GM12878 (cell line): ENCODE measurements around the gene PHF3. TPM values are rescaled to one million over a fixed set of nuclear protein-coding genes. Genes with fewer than 3 reads are reported as not detected.

Experiments
- ATAC-seq: fragments of 200-7000 bp; cut with Tn5 transposase; 3 replicates; pipeline ENCODE4 v1.9.1; 2020; ENCODE audit warnings: mild to moderate bottlenecking, moderate library complexity
- BruUV-seq: library from RNA; stranded (reverse); fragments of 400-500 nt; replicated peaks from 2 replicates; lab custom pipeline; 2021; lab: Mats Ljungman, UMichigan
- CTCF ChIA-PET: fragments of 300-600 bp; sonication (Branson Sonifier 250); formaldehyde crosslinking; extraction: SDS; loops from one replicate; lab custom pipeline; 2021; ENCODE audit warnings: inconsistent platforms; lab: Yijun Ruan, JAX
- POLR2A ChIA-PET: fragments of 350-600 bp; formaldehyde crosslinking; extraction: SDS; loops from one replicate; lab custom pipeline; 2021; ENCODE audit warnings: inconsistent platforms; lab: Charles Lee
- RAD21 ChIA-PET: fragments of 300-600 bp; sonication (Branson Sonifier 250); formaldehyde crosslinking; loops from one replicate; lab custom pipeline; 2023; ENCODE audit warnings: antibody characterized with exemption; ENCODE audit not compliant: unreplicated experiment; lab: Charles Lee
- SMC1A ChIA-PET: fragments of 300-600 bp; sonication (Branson Sonifier 250); formaldehyde crosslinking; loops from one replicate; lab custom pipeline; 2023; ENCODE audit not compliant: unreplicated experiment, uncharacterized antibody; lab: Charles Lee
- DNase-seq: peaks from one replicate; pipeline ENCODE4 v3.0.0-alpha.2; 2011; ENCODE audit warnings: low read depth, low spot score
- FAIRE-seq: peaks from 3 replicates; lab custom pipeline; 2011; peaks lifted over from hg19 to GRCh38; lab: Jason Lieb, UNC
- H2AFZ ChIP-seq: 2 replicates; pipeline ENCODE4 v1.6.0; 2011; ENCODE audit warnings: low read depth, low read length, control low read depth; ENCODE audit not compliant: control insufficient read depth
- H3K27ac ChIP-seq: 2 replicates; pipeline ENCODE4 v1.5.1; 2011; ENCODE audit warnings: control low read depth; ENCODE audit not compliant: control insufficient read depth, insufficient read depth
- H3K27me3 ChIP-seq, 2 experiments: replicated peaks in 1 of 2; 2 replicates each; pipeline versions ENCODE4 v1.6.0 to v1.6.1; 2011; ENCODE audit warnings: low read length in 1 of 2; ENCODE audit not compliant: control insufficient read depth in 2 of 2, insufficient read depth in 2 of 2
- H3K36me3 ChIP-seq, 2 experiments: 2 replicates each; pipeline ENCODE4 v1.5.1; 2011; ENCODE audit warnings: low read length in 1 of 2; ENCODE audit not compliant: control insufficient read depth in 2 of 2, insufficient read depth in 2 of 2
- H3K4me1 ChIP-seq: 2 replicates; pipeline ENCODE4 v1.6.1; 2011; ENCODE audit warnings: mild to moderate bottlenecking, low read length, moderate library complexity, mixed read lengths; ENCODE audit not compliant: control insufficient read depth, insufficient read depth
- H3K4me2 ChIP-seq: 2 replicates; pipeline ENCODE4 v1.6.0; 2011; ENCODE audit warnings: control low read depth; ENCODE audit not compliant: control insufficient read depth, insufficient read depth
- H3K4me3 ChIP-seq: fragments of 200-600 bp; sonication (generic); 2 replicates; pipeline ENCODE4 v1.5.1; 2016
- H3K79me2 ChIP-seq: 2 replicates; pipeline ENCODE4 v1.6.0; 2011; ENCODE audit warnings: low read length; ENCODE audit not compliant: control insufficient read depth, insufficient read depth
- H3K9ac ChIP-seq: 2 replicates; pipeline ENCODE4 v1.8.0; 2011; ENCODE audit warnings: low read length, control low read depth, mixed read lengths; ENCODE audit not compliant: control insufficient read depth, insufficient read depth
- H3K9me3 ChIP-seq: replicated peaks from 3 replicates; pipeline ENCODE4 v1.5.1; 2011; ENCODE audit warnings: mild to moderate bottlenecking, low read length; ENCODE audit not compliant: control insufficient read depth, insufficient read depth
- H4K20me1 ChIP-seq: 2 replicates; pipeline ENCODE4 v1.6.0; 2011; ENCODE audit not compliant: control insufficient read depth, insufficient read depth
- BRCA1 ChIP-seq: IDR thresholded peaks from 2 replicates; pipeline ENCODE4 v1.6.1; 2011; ENCODE audit warnings: low read depth, low read length, improper control_type of control experiment
- CREM ChIP-seq: IDR thresholded peaks from 2 replicates; pipeline ENCODE4 v1.6.1; 2014; ENCODE audit warnings: antibody characterized with exemption, low read depth
- EED ChIP-seq: sonication (generic); IDR thresholded peaks from 2 replicates; pipeline ENCODE4 v1.6.1; 2016; ENCODE audit warnings: antibody characterized with exemption, low read depth
- HDAC2 ChIP-seq: fragments of 200-600 bp; sonication (generic); IDR thresholded peaks from 2 replicates; pipeline ENCODE4 v1.6.1; 2017
- KAT2A ChIP-seq: conservative IDR thresholded peaks from 2 replicates; pipeline ENCODE4 v1.6.1; 2011; ENCODE audit warnings: low read depth, low read length; ENCODE audit not compliant: control insufficient read depth
- MTA3 ChIP-seq: IDR thresholded peaks from 2 replicates; pipeline ENCODE4 v1.6.1; 2012; ENCODE audit warnings: low read length, inconsistent platforms, borderline replicate concordance
- POLR2A ChIP-seq: IDR thresholded peaks from 2 replicates; pipeline ENCODE4 v1.6.1; 2011; ENCODE audit warnings: low read depth, mild to moderate bottlenecking, low read length
- RAD21 ChIP-seq: IDR thresholded peaks from 2 replicates; pipeline ENCODE4 v1.6.1; 2011; ENCODE audit warnings: mild to moderate bottlenecking, low read depth, low read length, moderate library complexity; ENCODE audit not compliant: insufficient read depth
- RBBP5 ChIP-seq: fragments of 200-600 bp; sonication (generic); conservative IDR thresholded peaks from 2 replicates; pipeline ENCODE4 v1.6.1; 2016
- SP1 ChIP-seq: IDR thresholded peaks from one replicate; pipeline ENCODE4 v1.6.1; 2011; ENCODE audit warnings: low read depth, low read length
- TARDBP ChIP-seq: IDR thresholded peaks from 2 replicates; pipeline ENCODE4 v1.6.1; 2016; ENCODE audit warnings: borderline replicate concordance
- TCF3 ChIP-seq: IDR thresholded peaks from 2 replicates; pipeline ENCODE4 v1.6.1; 2012; ENCODE audit warnings: low read depth, mild to moderate bottlenecking, low read length, borderline replicate concordance; ENCODE audit not compliant: insufficient read depth
- WRNIP1 ChIP-seq: IDR thresholded peaks from 2 replicates; pipeline ENCODE4 v1.6.1; 2011; ENCODE audit warnings: low read depth, low read length, improper control_type of control experiment, borderline replicate concordance
- ZNF217 ChIP-seq: fragments of 450-650 bp; IDR thresholded peaks from 2 replicates; pipeline ENCODE4 v1.6.1; 2017; ENCODE audit warnings: antibody characterized with exemption, mild to moderate bottlenecking
- ZNF687 ChIP-seq: fragments of 450-650 bp; IDR thresholded peaks from 2 replicates; pipeline ENCODE4 v1.6.1; 2017; ENCODE audit warnings: mild to moderate bottlenecking, moderate library complexity
- in situ Hi-C: fragments of 300-500 bp; cut with MboI; formaldehyde crosslinking; loops from 9 replicates; pipeline ENCODE4 v1.14.3; 2018; ENCODE audit warnings: mixed read lengths
- intact Hi-C: fragments of 100-400 bp; cut with micrococcal nuclease; formaldehyde crosslinking; loops from one replicate; pipeline ENCODE4 v1.14.2; 2022; ENCODE audit not compliant: unreplicated experiment
- polyA plus RNA-seq, 11 experiments: library from polyadenylated mRNA; depleted of rRNA in 4 of 11; unstranded in 6 of 11; stranded (reverse) in 5 of 11; fragments of >200 nt; fragmentation: Nextera tagmentation in 4 of 11; fragmentation: Illumina TruSeq in 1 of 11; extraction: Ambion mirVana in 4 of 11; extraction: Trizol in 1 of 11; gene quantifications; 1 replicate in 1 of 11; 2 replicates in 10 of 11; pipeline versions ENCODE4 v1.2.1 to v1.2.3, GENCODE V29; 2011 to 2016; ENCODE audit warnings: inconsistent platforms in 2 of 11, missing spikeins in 2 of 11, low read depth in 1 of 11
- total RNA-seq, 4 experiments: library from RNA; depleted of rRNA in 3 of 4; stranded (reverse); fragments of >200 nt in 3 of 4; fragmentation: Illumina TruSeq in 1 of 4; extraction: Trizol in 1 of 4; gene quantifications; 2 replicates each; pipeline versions ENCODE4 v1.2.1 to v1.2.3, GENCODE V29; 2013 to 2021
- TF ChIP-seq, protein P1 (sequence below): IDR thresholded peaks from 2 replicates; pipeline ENCODE4 v1.6.1; 2011; ENCODE audit warnings: borderline replicate concordance, low read depth, mild to moderate bottlenecking, moderate library complexity, low read length; ENCODE audit not compliant: insufficient read depth, poor library complexity, severe bottlenecking

Gene PHF3
- total and polyA plus RNA-seq, 10 of the 15 experiments (the other 5 are each of a cell fraction or from before 2014, with no cell fraction given), result 8.3 to 61.5 (median 26.6) TPM

GRCh38 chr6:63759605-63760105, 124.1 kb downstream of the PHF3 start:
- no TSS peak for BruUV-seq

GRCh38 chr6:63760199-63760598, 124.6 kb downstream of the PHF3 start:
- CTCF ChIA-PET, result interaction anchor here (0.6 to 7.8 kb wide), 6 partner anchors 42 to 454 kb away, joined by 3 to 151 read pairs (median 6); no protein-coding TSS in a partner anchor
- H3K79me2 ChIP-seq, result no peaks in the 10 kb centered on the region
- H3K36me3 ChIP-seq, result no peaks in the 10 kb centered on the region
- no peaks in the 10 kb centered on the region for H3K27me3 ChIP-seq
- intact Hi-C loops (no loop called here), in situ Hi-C loops (loop anchor here (5.0 kb wide), 2 partner anchors 163 to 408 kb away; no protein-coding TSS in a partner anchor)
- H3K4me2 ChIP-seq, result no peak overlapping the region
- no peak for DNase-seq
- no peak overlapping the region for H3K9ac ChIP-seq
- RAD21 ChIA-PET, result interaction anchor here (0.7 to 6.3 kb wide), 4 partner anchors 125 to 407 kb away, joined by 3 to 76 read pairs (median 3); no protein-coding TSS in a partner anchor
- no TSS peak for BruUV-seq
- SMC1A ChIA-PET, result interaction anchor here (0.6 to 10.4 kb wide), 8 partner anchors 15 to 411 kb away, joined by 3 to 218 read pairs (median 4); partner anchors contain the start of gene PHF3
- H3K27ac ChIP-seq, result no peak overlapping the region
- H3K9me3 ChIP-seq, result no peaks in the 10 kb centered on the region; the same call in 2 of the 3 replicates
- POLR2A ChIA-PET, result no interaction called here
- H3K4me1 ChIP-seq, result no peaks in the 10 kb centered on the region
- H3K4me3 ChIP-seq, result no peak overlapping the region
- FAIRE-seq, result no peak
- H4K20me1 ChIP-seq, result no peaks in the 10 kb centered on the region
- no peak for ATAC-seq
- no peak overlapping the region for H2AFZ ChIP-seq
- TF ChIP-seq RBBP5 (no peak), POLR2A (no peak), SP1 (no peak), WRNIP1 (no peak), RAD21 (no peak), ZNF217 (no peak), EED (no peak), BRCA1 (no peak), ZNF687 (no peak)

More at GRCh38 chr6:63759605-63760105, 124.1 kb downstream of the PHF3 start:
- FAIRE-seq, result no peak
- in situ Hi-C loops, result loop anchor here (5.0 kb wide), 2 partner anchors 162 to 407 kb away; no protein-coding TSS in a partner anchor
- DNase-seq, result no peak
- Histone ChIP-seq H3K4me3 (no peak overlapping the region), H3K27me3 (no peaks in the 10 kb centered on the region), H3K9me3 (no peaks in the 10 kb centered on the region; the same call in 2 of the 3 replicates), H3K9ac (no peak overlapping the region), H3K79me2 (no peaks in the 10 kb centered on the region), H4K20me1 (no peaks in the 10 kb centered on the region), H3K27ac (no peak overlapping the region), H3K4me2 (no peak overlapping the region), H3K36me3 (no peaks in the 10 kb centered on the region), H2AFZ (no peak overlapping the region), H3K4me1 (no peaks in the 10 kb centered on the region)
- ChIA-PET CTCF (interaction anchor here (0.6 to 7.8 kb wide), 7 partner anchors 43 to 454 kb away, joined by 3 to 151 read pairs (median 8); no protein-coding TSS in a partner anchor), POLR2A (no interaction called here), RAD21 (interaction anchor here (1.0 to 6.3 kb wide), 3 partner anchors 125 to 407 kb away, joined by 3 to 76 read pairs (median 3); no protein-coding TSS in a partner anchor), SMC1A (interaction anchor here (1.1 to 10.4 kb wide), 4 partner anchors 43 to 410 kb away, joined by 3 to 218 read pairs (median 8); partner anchors contain the start of gene PHF3)
- intact Hi-C loops, result no loop called here
- ATAC-seq, result no peak
- TF ChIP-seq TCF3 (no peak), CREM (no peak), KAT2A (no peak), HDAC2 (no peak), MTA3 (no peak), TARDBP (no peak)
- TF ChIP-seq, protein P1, sequence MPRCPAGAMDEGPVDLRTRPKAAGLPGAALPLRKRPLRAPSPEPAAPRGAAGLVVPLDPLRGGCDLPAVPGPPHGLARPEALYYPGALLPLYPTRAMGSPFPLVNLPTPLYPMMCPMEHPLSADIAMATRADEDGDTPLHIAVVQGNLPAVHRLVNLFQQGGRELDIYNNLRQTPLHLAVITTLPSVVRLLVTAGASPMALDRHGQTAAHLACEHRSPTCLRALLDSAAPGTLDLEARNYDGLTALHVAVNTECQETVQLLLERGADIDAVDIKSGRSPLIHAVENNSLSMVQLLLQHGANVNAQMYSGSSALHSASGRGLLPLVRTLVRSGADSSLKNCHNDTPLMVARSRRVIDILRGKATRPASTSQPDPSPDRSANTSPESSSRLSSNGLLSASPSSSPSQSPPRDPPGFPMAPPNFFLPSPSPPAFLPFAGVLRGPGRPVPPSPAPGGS, result no peak
